Measurements from ENCODE around the gene DHRS7B. TPM values are rescaled to one million over a fixed set of nuclear protein-coding genes. Genes with fewer than 3 reads are reported as not detected.
A peak's percentile ranks its signal among the peaks of the same experiment; 100 is the strongest.

DHRS7B gene
- total and polyA plus RNA-seq, 9 donors: 17.4 to 33.7 (median 20.2) TPM

GRCh38 chr17:21212826-21213637, 86.3 kb downstream of the DHRS7B start:
- peak; percentile 79 for DNase-seq
- H3K4me1 ChIP-seq (ENCODE audit: control insufficient read depth, insufficient read depth, low read length): peaks cover 51% of the 10 kb centered on the region
- no peaks in the 10 kb centered on the region for H3K27me3 ChIP-seq (ENCODE audit: control insufficient read depth, insufficient read depth, low read length)
- peak overlapping the region; percentile 98 for H3K4me3 ChIP-seq (ENCODE audit: low read length)
- H3K27ac ChIP-seq (ENCODE audit: low read length): peak overlapping the region; percentile 96
- 3% methylated on average over 15 of the region's 18 CpGs for WGBS (ENCODE audit: insufficient coverage)
- H3K9me3 ChIP-seq (replicated peaks; ENCODE audit: control insufficient read depth, low read depth, low read length): no peaks in the 10 kb centered on the region
- peaks cover 38% of the 10 kb centered on the region for H3K36me3 ChIP-seq (ENCODE audit: control insufficient read depth, insufficient read depth, low read length)

DNA sequence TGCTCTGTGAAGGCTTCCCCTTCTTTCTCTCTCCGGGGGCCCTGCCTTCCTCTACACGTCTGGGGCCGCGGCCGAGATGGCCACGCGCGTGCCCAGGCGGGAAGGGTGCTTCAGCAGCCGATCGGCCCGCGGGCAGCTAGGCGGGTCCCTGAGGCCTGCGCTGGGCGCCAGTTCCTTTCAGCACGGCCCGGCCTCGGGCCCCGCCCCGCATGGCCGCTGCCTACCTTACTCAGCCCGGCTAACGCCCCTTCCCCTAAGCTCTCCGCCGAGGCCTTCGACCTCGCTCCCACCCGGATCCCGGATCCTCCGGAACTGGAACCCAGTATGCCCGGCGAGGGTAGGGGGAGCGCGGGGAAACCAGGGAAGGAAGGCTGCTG, 86.9 kb downstream of the DHRS7B start:
- 0% methylated on average over 35 of the region's 35 CpGs for WGBS (ENCODE audit: insufficient coverage)
- no peak for DNase-seq
- peak overlapping the region; percentile 96 for H3K27ac ChIP-seq (ENCODE audit: low read length)
- H3K4me1 ChIP-seq (ENCODE audit: control insufficient read depth, insufficient read depth, low read length): peaks cover 51% of the 10 kb centered on the region
- no peaks in the 10 kb centered on the region for H3K27me3 ChIP-seq (ENCODE audit: control insufficient read depth, insufficient read depth, low read length)
- H3K9me3 ChIP-seq (replicated peaks; ENCODE audit: control insufficient read depth, low read depth, low read length): no peaks in the 10 kb centered on the region
- peak overlapping the region; percentile 98 for H3K4me3 ChIP-seq (ENCODE audit: low read length)
- H3K36me3 ChIP-seq (ENCODE audit: control insufficient read depth, insufficient read depth, low read length): peaks cover 35% of the 10 kb centered on the region

DNA sequence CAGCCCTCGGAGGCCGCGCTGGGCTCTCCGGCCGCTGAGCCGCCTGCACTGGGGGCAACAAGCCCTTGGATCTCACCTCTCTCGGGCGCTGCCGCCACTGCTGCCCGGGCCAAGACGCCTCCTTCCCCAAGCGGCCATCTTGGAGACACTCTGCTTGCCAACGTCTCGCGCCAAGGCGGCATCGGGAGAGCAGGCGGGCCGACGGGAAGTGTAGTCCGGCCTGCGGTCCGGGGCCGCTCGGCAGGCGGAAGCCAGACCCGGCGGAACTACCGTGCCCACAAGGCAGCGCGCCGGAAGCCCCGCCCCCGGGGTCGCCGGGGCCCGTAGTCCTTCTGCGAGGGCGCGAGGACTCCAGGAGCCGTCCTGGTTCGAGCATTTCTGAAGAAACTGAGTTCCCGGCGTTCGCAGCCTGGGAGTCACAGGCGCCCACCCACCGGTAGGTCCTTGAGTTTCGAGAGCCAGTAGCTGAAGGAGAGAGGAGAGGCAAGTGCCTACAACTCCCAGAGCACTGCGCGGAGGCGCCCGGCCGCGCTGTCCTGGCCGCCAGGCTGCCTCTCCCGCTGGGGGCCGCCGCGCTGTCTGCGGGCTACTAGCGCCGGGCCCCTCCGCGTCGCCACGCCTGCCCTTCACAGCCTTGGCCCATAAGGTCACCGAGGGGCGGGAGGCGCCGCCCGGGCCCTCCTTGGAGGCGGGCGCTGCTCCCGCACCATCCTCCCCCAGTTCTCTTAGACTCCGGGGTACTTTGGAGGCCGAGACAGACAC, 87.4 kb downstream of the DHRS7B start, which contains the start of gene TMEM11:
TSS of gene TMEM11 (minus strand) at position 147 of the 762 bp plus-strand sequence. CDS start at position 138, 9 bp downstream.
- H3K27ac ChIP-seq (ENCODE audit: low read length): peak within 1 kb of the TSS; percentile 96
- peaks cover 48% of the 10 kb centered on the region for H3K4me1 ChIP-seq (ENCODE audit: control insufficient read depth, insufficient read depth, low read length)
- H3K36me3 ChIP-seq (ENCODE audit: control insufficient read depth, insufficient read depth, low read length): peaks cover 30% of the 10 kb centered on the region
- H3K9me3 ChIP-seq (replicated peaks; ENCODE audit: control insufficient read depth, low read depth, low read length): no peaks in the 10 kb centered on the region
- DNase-seq: peak; percentile 99
- peak within 1 kb of the TSS; percentile 98 for H3K4me3 ChIP-seq (ENCODE audit: low read length)
- under 1% methylated on average over 75 of the region's 76 CpGs for WGBS (ENCODE audit: insufficient coverage)
- no peaks in the 10 kb centered on the region for H3K27me3 ChIP-seq (ENCODE audit: control insufficient read depth, insufficient read depth, low read length)

GRCh38 chr17:21214777-21215541, 88.2 kb downstream of the DHRS7B start:
- no peaks in the 10 kb centered on the region for H3K27me3 ChIP-seq (ENCODE audit: control insufficient read depth, insufficient read depth, low read length)
- DNase-seq: peak; percentile 48
- H3K4me1 ChIP-seq (ENCODE audit: control insufficient read depth, insufficient read depth, low read length): peaks cover 41% of the 10 kb centered on the region
- peaks cover 22% of the 10 kb centered on the region for H3K36me3 ChIP-seq (ENCODE audit: control insufficient read depth, insufficient read depth, low read length)
- 7% methylated on average over 19 of the region's 23 CpGs for WGBS (ENCODE audit: insufficient coverage)
- peak overlapping the region; percentile 98 for H3K4me3 ChIP-seq (ENCODE audit: low read length)
- H3K27ac ChIP-seq (ENCODE audit: low read length): peak overlapping the region; percentile 96
- no peaks in the 10 kb centered on the region for H3K9me3 ChIP-seq (replicated peaks; ENCODE audit: control insufficient read depth, low read depth, low read length)

DNA sequence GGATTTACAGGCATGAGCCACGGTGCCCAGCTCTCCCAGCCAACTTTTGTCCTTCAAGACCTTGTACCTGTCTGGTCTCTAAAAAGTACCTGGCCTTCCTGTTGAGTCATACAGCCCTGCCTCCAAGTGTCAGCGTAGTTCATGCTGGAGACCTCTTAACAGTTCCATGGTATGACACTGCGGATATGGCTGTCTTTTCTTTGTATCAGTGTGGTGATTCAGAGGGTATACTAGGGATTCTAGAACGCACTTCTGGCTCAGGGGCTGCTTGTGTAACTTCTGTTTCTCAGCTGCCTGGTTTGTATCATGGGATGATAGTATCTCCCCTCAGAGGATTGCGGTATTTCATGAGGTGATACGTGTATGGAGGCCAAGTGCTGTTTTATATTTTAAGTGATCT, 89.2 kb downstream of the DHRS7B start:
- Histone ChIP-seq H3K27ac (ENCODE audit: low read length) (no peak overlapping the region), H3K27me3 (ENCODE audit: control insufficient read depth, insufficient read depth, low read length) (no peaks in the 10 kb centered on the region), H3K36me3 (ENCODE audit: control insufficient read depth, insufficient read depth, low read length) (peaks cover 17% of the 10 kb centered on the region), H3K9me3 (replicated peaks; ENCODE audit: control insufficient read depth, low read depth, low read length) (no peaks in the 10 kb centered on the region), H3K4me3 (ENCODE audit: low read length) (no peak overlapping the region), H3K4me1 (ENCODE audit: control insufficient read depth, insufficient read depth, low read length) (peaks cover 31% of the 10 kb centered on the region)
- WGBS (ENCODE audit: insufficient coverage): 79% methylated on average over 4 of the region's 6 CpGs
- no peak for DNase-seq

DNA sequence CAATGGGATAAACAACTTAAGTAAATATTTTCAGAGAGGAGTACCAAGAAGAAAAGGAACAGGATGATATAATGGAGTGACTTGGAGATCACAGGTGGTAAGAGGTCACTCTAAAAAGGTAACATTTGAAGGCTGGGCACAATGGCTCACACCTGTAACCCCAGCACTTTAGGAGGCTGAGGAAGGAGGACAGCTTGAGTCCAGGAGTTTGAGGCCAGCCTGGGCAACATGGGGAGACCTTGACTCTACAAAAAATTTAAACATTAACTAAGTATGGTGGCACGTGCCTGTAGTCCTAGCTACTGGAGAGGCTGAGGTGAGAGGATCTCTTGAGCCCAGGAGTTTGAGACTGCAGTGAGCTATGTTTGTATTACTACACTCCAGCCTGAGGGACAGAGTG, 90.6 kb downstream of the DHRS7B start:
- Histone ChIP-seq H3K27me3 (ENCODE audit: control insufficient read depth, insufficient read depth, low read length) (no peaks in the 10 kb centered on the region), H3K4me3 (ENCODE audit: low read length) (no peak overlapping the region), H3K4me1 (ENCODE audit: control insufficient read depth, insufficient read depth, low read length) (peaks cover 19% of the 10 kb centered on the region), H3K36me3 (ENCODE audit: control insufficient read depth, insufficient read depth, low read length) (peaks cover 26% of the 10 kb centered on the region), H3K9me3 (replicated peaks; ENCODE audit: control insufficient read depth, low read depth, low read length) (no peaks in the 10 kb centered on the region), H3K27ac (ENCODE audit: low read length) (no peak overlapping the region)
- DNase-seq: no peak
- no CpG with 5 or more reads among the region's 1 CpG for WGBS (ENCODE audit: insufficient coverage)

DNA sequence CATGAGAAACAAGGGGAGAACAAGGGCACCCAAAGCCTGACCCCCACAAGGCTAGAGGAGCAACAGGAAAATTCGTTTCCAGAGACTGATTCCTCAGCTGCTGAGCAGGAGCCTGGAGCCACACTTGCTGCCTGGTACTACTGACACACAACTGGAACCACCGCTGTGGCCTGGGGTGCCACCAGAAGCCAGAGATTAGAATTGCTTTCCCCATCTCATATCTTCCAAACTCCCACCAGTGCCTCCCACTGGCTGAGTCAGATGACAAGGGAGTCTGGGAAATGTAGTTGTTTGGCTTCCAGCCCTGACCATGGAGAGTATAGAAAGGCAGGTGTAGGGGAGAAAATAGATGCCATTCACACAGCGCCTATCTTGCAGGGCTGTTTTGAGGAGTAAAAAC, 91.3 kb downstream of the DHRS7B start:
- no peak overlapping the region for H3K27ac ChIP-seq (ENCODE audit: low read length)
- peaks cover 33% of the 10 kb centered on the region for H3K36me3 ChIP-seq (ENCODE audit: control insufficient read depth, insufficient read depth, low read length)
- H3K4me3 ChIP-seq (ENCODE audit: low read length): no peak overlapping the region
- peaks cover 12% of the 10 kb centered on the region for H3K4me1 ChIP-seq (ENCODE audit: control insufficient read depth, insufficient read depth, low read length)
- 63% methylated on average over 1 of the region's 3 CpGs for WGBS (ENCODE audit: insufficient coverage)
- peak; percentile 26 for DNase-seq
- no peaks in the 10 kb centered on the region for H3K9me3 ChIP-seq (replicated peaks; ENCODE audit: control insufficient read depth, low read depth, low read length)
- H3K27me3 ChIP-seq (ENCODE audit: control insufficient read depth, insufficient read depth, low read length): no peaks in the 10 kb centered on the region

- Histone ChIP-seq H3K36me3 (ENCODE audit: control insufficient read depth, insufficient read depth, low read length) (peaks cover 39% of the 10 kb centered on the region), H3K4me1 (ENCODE audit: control insufficient read depth, insufficient read depth, low read length) (peaks cover 12% of the 10 kb centered on the region), H3K9me3 (replicated peaks; ENCODE audit: control insufficient read depth, low read depth, low read length) (no peaks in the 10 kb centered on the region), H3K27ac (ENCODE audit: low read length) (no peak overlapping the region), H3K4me3 (ENCODE audit: low read length) (no peak overlapping the region), H3K27me3 (ENCODE audit: control insufficient read depth, insufficient read depth, low read length) (no peaks in the 10 kb centered on the region)
- WGBS (ENCODE audit: insufficient coverage): 93% methylated on average over 2 of the region's 3 CpGs
- no peak for DNase-seq
These were observed 92.1 kb downstream of the DHRS7B start for GRCh38 chr17:21218831-21219380.

- Histone ChIP-seq H3K4me3 (ENCODE audit: low read length) (no peak overlapping the region), H3K27me3 (ENCODE audit: control insufficient read depth, insufficient read depth, low read length) (no peaks in the 10 kb centered on the region), H3K36me3 (ENCODE audit: control insufficient read depth, insufficient read depth, low read length) (peaks cover 33% of the 10 kb centered on the region), H3K4me1 (ENCODE audit: control insufficient read depth, insufficient read depth, low read length) (no peaks in the 10 kb centered on the region), H3K27ac (ENCODE audit: low read length) (no peak overlapping the region), H3K9me3 (replicated peaks; ENCODE audit: control insufficient read depth, low read depth, low read length) (no peaks in the 10 kb centered on the region)
- no peak for DNase-seq
- 87% methylated on average over 6 of the region's 6 CpGs for whole genome bisulfite sequencing (ENCODE audit: insufficient coverage)
These were observed 96.3 kb downstream of the DHRS7B start for GRCh38 chr17:21223086-21223485.
